HepG2 (cell line): ENCODE results near the gene MRPL34. TPM values are rescaled to one million over a fixed set of nuclear protein-coding genes. Genes with fewer than 3 reads are reported as not detected.

ENCODE experiments used
- ATAC-seq: fragments of 200-7000 bp; cut with Tn5 transposase; 3 replicates; pipeline ENCODE4 v1.9.1; 2020; ENCODE audit warnings: mild to moderate bottlenecking, moderate library complexity
- BruUV-seq: library from RNA; stranded (reverse); fragments of 400-500 nt; replicated peaks from 2 replicates; lab custom pipeline; 2021; lab: Mats Ljungman, UMichigan
- CTCF ChIA-PET: fragments of 300-600 bp; formaldehyde crosslinking; extraction: SDS; loops from one replicate; lab custom pipeline; 2021; ENCODE audit warnings: low total read pairs, inconsistent platforms, low intra/inter-chr PET ratio; lab: Yijun Ruan, JAX
- POLR2A ChIA-PET: fragments of 350-600 bp; sonication (Branson Sonifier 250); formaldehyde crosslinking; loops from one replicate; lab custom pipeline; 2020; ENCODE audit warnings: antibody characterized with exemption, inconsistent platforms; lab: Yijun Ruan, JAX
- DNase-seq: peaks from one replicate; pipeline ENCODE4 v3.0.0-alpha.2; 2015; ENCODE audit warnings: low spot score
- FAIRE-seq: peaks from 3 replicates; lab custom pipeline; 2011; peaks lifted over from hg19 to GRCh38; lab: Jason Lieb, UNC
- H2AFZ ChIP-seq: one replicate; pipeline ENCODE4 v1.6.1; 2011; ENCODE audit warnings: low read length, inconsistent platforms
- H3K27ac ChIP-seq: fragments of 300-600 bp; 3 replicates; pipeline ENCODE4 v1.8.0; 2011; ENCODE audit warnings: mixed run types, mild to moderate bottlenecking, mixed read lengths, low read length, inconsistent platforms; ENCODE audit not compliant: insufficient read depth; ENCODE audit errors: extremely low read length
- H3K27me3 ChIP-seq, 2 experiments: fragments of 200-600 bp in 1 of 2; 2 replicates in 1 of 2; 3 replicates in 1 of 2; pipeline versions ENCODE4 v1.6.0 to v1.8.0; 2011; ENCODE audit warnings: low read length in 2 of 2, mild to moderate bottlenecking in 2 of 2, moderate library complexity in 2 of 2, inconsistent platforms in 1 of 2; ENCODE audit not compliant: insufficient read depth in 2 of 2, control insufficient read depth in 1 of 2
- H3K36me3 ChIP-seq, 2 experiments: fragments of 200-600 bp in 1 of 2; replicated peaks in 1 of 2; 2 replicates in 1 of 2; 3 replicates in 1 of 2; pipeline versions ENCODE4 v1.5.1 to v1.8.0; 2011; ENCODE audit warnings: low read length in 2 of 2, inconsistent platforms in 1 of 2; ENCODE audit not compliant: insufficient read depth in 2 of 2, control insufficient read depth in 1 of 2
- H3K4me1 ChIP-seq: 2 replicates; pipeline ENCODE4 v1.5.1; 2012; ENCODE audit warnings: low read length, inconsistent platforms; ENCODE audit not compliant: insufficient read depth
- H3K4me2 ChIP-seq: 2 replicates; pipeline ENCODE4 v1.6.0; 2011; ENCODE audit warnings: low read depth, low read length, inconsistent platforms
- H3K4me3 ChIP-seq, 3 experiments: fragments of 200-600 bp in 1 of 3; sonication (generic), shearing (Covaris generic) in 1 of 3; replicated peaks in 1 of 3; 2 replicates each; pipeline ENCODE4 v1.5.1; 2011 to 2016; ENCODE audit warnings: low read length in 3 of 3, inconsistent platforms in 2 of 3, low read depth in 2 of 3, mild to moderate bottlenecking in 2 of 3, control low read depth in 1 of 3, mixed read lengths in 1 of 3; ENCODE audit not compliant: insufficient read depth in 1 of 3
- H3K79me2 ChIP-seq: one replicate; pipeline ENCODE4 v1.6.1; 2011; ENCODE audit warnings: low read length, inconsistent platforms; ENCODE audit not compliant: insufficient read depth
- H3K9ac ChIP-seq: 2 replicates; pipeline ENCODE4 v1.6.0; 2011; ENCODE audit warnings: mild to moderate bottlenecking, low read depth, low read length, inconsistent platforms; ENCODE audit not compliant: insufficient read depth
- H3K9me3 ChIP-seq: 2 replicates; pipeline ENCODE4 v1.5.1; 2012; ENCODE audit warnings: mild to moderate bottlenecking, low read length
- H4K20me1 ChIP-seq: 2 replicates; pipeline ENCODE4 v1.6.0; 2011; ENCODE audit warnings: inconsistent platforms, mild to moderate bottlenecking, low read length, moderate library complexity; ENCODE audit not compliant: insufficient read depth
- FOXK1 ChIP-seq: sonication (generic); formaldehyde crosslinking; IDR thresholded peaks from 2 replicates; pipeline ENCODE4 v1.4.0; 2020; ENCODE audit warnings: low read depth, missing genetic modification reagents, borderline replicate concordance
- NR2F1 ChIP-seq, 2 experiments: fragments of 450-650 bp in 1 of 2; formaldehyde crosslinking in 1 of 2; IDR thresholded peaks; 2 replicates each; pipeline versions ENCODE4 v1.5.0 to v1.6.1; 2016 to 2020; ENCODE audit warnings: mild to moderate bottlenecking in 1 of 2, missing compliant biosample characterization in 1 of 2, missing genetic modification reagents in 1 of 2, moderate library complexity in 1 of 2
- PAWR ChIP-seq: sonication (generic); formaldehyde crosslinking; IDR thresholded peaks from 2 replicates; pipeline ENCODE4 v1.4.0; 2020; ENCODE audit warnings: missing genetic modification reagents, mild to moderate bottlenecking, borderline replicate concordance
- RBAK ChIP-seq: sonication (generic); formaldehyde crosslinking; IDR thresholded peaks from 2 replicates; pipeline ENCODE4 v1.5.1; 2020; ENCODE audit warnings: mild to moderate bottlenecking, missing genetic modification reagents
- SPEN ChIP-seq: sonication (generic); formaldehyde crosslinking; IDR thresholded peaks from 2 replicates; pipeline ENCODE4 v1.5.1; 2020; ENCODE audit warnings: low read depth, mild to moderate bottlenecking, missing genetic modification reagents
- ZFP36 ChIP-seq: fragments of 150-350 bp; IDR thresholded peaks from 2 replicates; pipeline ENCODE4 v1.6.1; 2018; ENCODE audit warnings: borderline replicate concordance, low read length, low read depth; ENCODE audit not compliant: partially characterized antibody
- ZHX1 ChIP-seq: sonication (generic); formaldehyde crosslinking; IDR thresholded peaks from 2 replicates; pipeline ENCODE4 v1.8.1; 2022; ENCODE audit warnings: low read depth, mild to moderate bottlenecking, missing genetic modification reagents
- ZNF136 ChIP-seq: sonication (generic); formaldehyde crosslinking; IDR thresholded peaks from 2 replicates; pipeline ENCODE4 v1.8.1; 2022; ENCODE audit warnings: low read depth, mild to moderate bottlenecking, moderate library complexity, missing genetic modification reagents
- ZNF337 ChIP-seq: sonication (generic); formaldehyde crosslinking; IDR thresholded peaks from 2 replicates; pipeline ENCODE4 v1.5.1; 2020; ENCODE audit warnings: missing genetic modification reagents, low read depth, mild to moderate bottlenecking, borderline replicate concordance
- ZNF33B ChIP-seq: sonication (generic); formaldehyde crosslinking; IDR thresholded peaks from 2 replicates; pipeline ENCODE4 v1.5.1; 2020; ENCODE audit warnings: mild to moderate bottlenecking, missing genetic modification reagents
- ZNF543 ChIP-seq: sonication (generic); formaldehyde crosslinking; IDR thresholded peaks from 2 replicates; pipeline ENCODE4 v1.4.0; 2020; ENCODE audit warnings: mild to moderate bottlenecking, missing genetic modification reagents
- ZNF576 ChIP-seq: sonication (generic); formaldehyde crosslinking; IDR thresholded peaks from 2 replicates; pipeline ENCODE4 v1.4.0; 2020; ENCODE audit warnings: mild to moderate bottlenecking, missing genetic modification reagents
- ZNF629 ChIP-seq: sonication (generic); formaldehyde crosslinking; conservative IDR thresholded peaks from 2 replicates; pipeline ENCODE4 v1.5.0; 2020; ENCODE audit warnings: missing genetic modification reagents
- ZNF740 ChIP-seq: sonication (generic); formaldehyde crosslinking; IDR thresholded peaks from 2 replicates; pipeline ENCODE4 v1.4.0; 2020; ENCODE audit warnings: missing genetic modification reagents
- ZNF746 ChIP-seq: sonication (generic); formaldehyde crosslinking; IDR thresholded peaks from 2 replicates; pipeline ENCODE4 v1.8.0; 2022; ENCODE audit warnings: mild to moderate bottlenecking, missing genetic modification reagents
- ZNF749 ChIP-seq: sonication (generic); formaldehyde crosslinking; IDR thresholded peaks from 2 replicates; pipeline ENCODE4 v1.8.0; 2022; ENCODE audit warnings: mild to moderate bottlenecking, missing genetic modification reagents, moderate library complexity, borderline replicate concordance
- ZSCAN20 ChIP-seq: sonication (generic); formaldehyde crosslinking; IDR thresholded peaks from 2 replicates; pipeline ENCODE4 v1.4.0; 2020; ENCODE audit warnings: missing genetic modification reagents, mild to moderate bottlenecking, borderline replicate concordance
- ZSCAN21 ChIP-seq: sonication (generic); formaldehyde crosslinking; IDR thresholded peaks from 2 replicates; pipeline ENCODE4 v1.8.0; 2022; ENCODE audit warnings: mild to moderate bottlenecking, missing genetic modification reagents, moderate library complexity, borderline replicate concordance
- WGBS: methylation state at CpG from one replicate; pipeline ENCODE4 v1.1.6; 2017; ENCODE audit warnings: low lambda C conversion rate; 5-methylcytosine and 5-hydroxymethylcytosine counted together
- in situ Hi-C: cut with HindIII; loops from 2 replicates; pipeline ENCODE4 v1.10.0; 2017; ENCODE audit warnings: low pct_unique_long_range_greater_than_20kb; ENCODE audit not compliant: extremely low pct_ligation_motif_present
- intact Hi-C: fragments of 100-400 bp; cut with micrococcal nuclease; formaldehyde crosslinking; loops from one replicate; pipeline ENCODE4 v1.10.0; 2022; ENCODE audit not compliant: unreplicated experiment
- polyA plus RNA-seq, 8 experiments: library from polyadenylated mRNA; depleted of rRNA in 3 of 8; stranded (reverse) in 7 of 8; unstranded in 1 of 8; fragments of >200 nt; fragmentation: Illumina TruSeq in 4 of 8; extraction: Trizol in 4 of 8; gene quantifications; 2 replicates each; pipeline versions ENCODE4 v1.2.1 to v1.2.3, GENCODE V29; 2011 to 2016; ENCODE audit warnings: low read depth in 4 of 8, missing spikeins in 1 of 8, mixed read lengths in 1 of 8; ENCODE audit not compliant: insufficient read depth in 1 of 8
- total RNA-seq, 5 experiments: library from RNA; depleted of rRNA; stranded (reverse); fragments of >200 nt; fragmentation: Illumina TruSeq; extraction: Trizol; gene quantifications; 2 replicates each; pipeline ENCODE4 v1.2.3, GENCODE V29; 2016; ENCODE audit warnings: low read depth in 1 of 5

The MRPL34 gene
- total and polyA plus RNA-seq, 2 of the 13 experiments (the other 11 are each of a cell fraction or from before 2014, with no cell fraction given): 74.0 to 77.3 TPM

GRCh38 chr19:17351815-17352435, 46.3 kb downstream of the MRPL34 start (continued):
- TF ChIP-seq ZNF740: no peak
- TF ChIP-seq SPEN (CRISPR knock-in tag): no peak
- TF ChIP-seq FOXK1 (CRISPR knock-in tag): no peak
- TF ChIP-seq ZNF543 (CRISPR knock-in tag): no peak
- no peak for TF ChIP-seq ZSCAN21 (CRISPR knock-in tag)
- no peak for TF ChIP-seq ZSCAN20 (CRISPR knock-in tag)
- TF ChIP-seq ZHX1 (CRISPR knock-in tag): peak; percentile 99
- TF ChIP-seq ZNF33B (CRISPR knock-in tag): no peak

- no peak for DNase-seq
- Histone ChIP-seq H3K79me2 (no peaks in the 10 kb centered on the region), H2AFZ (no peak overlapping the region), H3K4me3 (no peak overlapping the region), H3K9me3 (no peaks in the 10 kb centered on the region), H3K4me2 (no peak overlapping the region), H3K27me3 (peaks cover 1 to 28% of the 10 kb centered on the region in 2 experiments; a peak in 3 of 5 replicates), H3K36me3 (no peaks in the 10 kb centered on the region), H3K9ac (no peak overlapping the region), H3K27ac (no peak overlapping the region), H3K4me1 (peaks cover 19% of the 10 kb centered on the region), H4K20me1 (no peaks in the 10 kb centered on the region)
- WGBS: 47% methylated on average over 12 of the region's 14 CpGs
- intact Hi-C loops: no loop called here
- in situ Hi-C loops: no loop called here
- ChIA-PET POLR2A (no interaction called here), CTCF (no interaction called here)
- ATAC-seq: peak; percentile 23; the same call in 2 of the 3 replicates
- no TSS peak for BruUV-seq
- no peak for FAIRE-seq
- TF ChIP-seq ZNF576 (no peak), ZNF337 (no peak), PAWR (CRISPR knock-in tag) (no peak), ZNF629 (CRISPR knock-in tag) (peak; percentile 47; the same call in 1 of the 2 replicates), ZNF136 (CRISPR knock-in tag) (no peak), ZFP36 (peak; percentile 49), ZNF746 (CRISPR knock-in tag) (no peak), ZNF749 (no peak), RBAK (CRISPR knock-in tag) (no peak), NR2F1 (CRISPR knock-in tag; IDR thresholded peaks at IDR 0.05) (no peak)
These were observed 47.1 kb downstream of the MRPL34 start for GRCh38 chr19:17352608-17353280.
